ENCODE measurements around the gene CLDN19. TPM values are rescaled to one million over a fixed set of nuclear protein-coding genes. Genes with fewer than 3 reads are reported as not detected.

CLDN19 gene
- total RNA-seq, 1 experiment from 2014 or later = not detected

DNA sequence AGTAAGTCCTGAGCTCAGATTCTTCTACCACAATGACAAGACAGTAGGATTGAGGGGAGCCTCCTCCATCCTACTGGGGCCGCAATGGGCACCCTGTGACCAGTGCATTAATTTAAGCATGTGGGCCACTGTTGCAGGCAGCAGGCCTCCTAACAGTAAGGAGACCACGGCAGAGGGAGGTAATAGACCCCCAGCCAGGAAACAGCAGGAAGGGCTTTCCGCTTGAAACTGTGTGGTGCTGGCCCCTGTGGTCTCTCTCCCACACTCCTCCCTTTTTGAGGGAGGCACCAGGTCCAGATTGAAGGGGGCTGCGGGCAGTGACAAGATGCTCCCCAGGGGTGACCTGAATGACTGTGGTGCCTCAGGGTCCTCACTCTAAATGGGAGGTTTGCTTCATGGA, 1.7 kb upstream of the CLDN19 start:
- Mint-ChIP-seq H3K27ac (ENCODE audit: low read depth, unreplicated experiment) (no peak overlapping the region), H3K4me1 (ENCODE audit: insufficient read depth, unreplicated experiment) (peaks cover 17% of the 10 kb centered on the region), H3K27me3 (ENCODE audit: insufficient read depth, unreplicated experiment) (no peaks in the 10 kb centered on the region), H3K4me3 (ENCODE audit: unreplicated experiment) (no peak overlapping the region), H3K9me3 (ENCODE audit: unreplicated experiment) (no peaks in the 10 kb centered on the region), H3K36me3 (ENCODE audit: insufficient read depth, unreplicated experiment) (peaks cover 16% of the 10 kb centered on the region)
- no TSS peak for BruUV-seq (replicated peaks)
- CTCF ChIA-PET = no interaction called here
- no peak for DNase-seq (ENCODE audit: unreplicated experiment)
- POLR2A ChIA-PET = interaction anchor here (0.6 kb wide), 1 partner anchor 130 kb away, joined by 4 read pairs; no protein-coding TSS in a partner anchor
- intact Hi-C loops (cut with micrococcal nuclease) = no loop called here
- TF ChIP-seq CTCF (IDR thresholded peaks at IDR 0.05; ENCODE audit: unreplicated experiment) = no peak

DNA sequence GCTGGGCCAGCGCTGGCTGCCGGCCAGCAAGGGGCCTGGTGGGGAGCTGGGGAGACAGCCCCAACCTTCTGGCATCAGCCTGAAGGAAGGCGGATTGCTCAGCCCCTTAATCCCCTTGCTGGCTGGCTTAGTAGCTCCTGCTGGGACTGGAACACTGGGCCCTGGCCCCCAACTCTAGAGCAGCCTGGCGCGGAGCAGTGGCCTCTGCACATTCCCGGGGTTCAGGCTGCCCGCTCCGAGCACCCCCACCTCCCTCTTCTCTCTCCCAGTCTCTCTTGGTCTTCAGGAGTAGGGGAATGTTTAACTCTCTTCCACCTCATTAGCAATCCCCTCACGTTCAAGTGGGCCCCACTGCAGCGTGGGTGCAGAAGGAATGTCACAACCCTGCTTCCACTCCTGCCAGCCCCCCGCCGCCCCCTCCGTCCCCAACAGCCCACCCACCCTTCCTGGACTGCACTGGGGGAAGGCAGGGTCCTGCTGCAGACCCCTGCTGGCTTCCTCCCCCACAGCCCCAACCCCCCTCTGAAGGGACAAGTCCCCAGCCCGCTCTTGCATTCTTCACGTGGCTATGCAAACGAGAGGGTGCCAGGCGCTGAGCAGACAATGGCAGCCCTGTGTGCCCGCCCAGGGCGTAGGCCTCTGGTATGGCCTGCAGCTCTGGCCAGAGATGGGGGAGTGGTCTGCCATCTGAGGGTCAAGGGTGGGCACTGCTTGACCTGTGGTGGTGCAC, 980 bp upstream of the CLDN19 start:
- ChIA-PET CTCF (interaction anchor here (1.5 kb wide), 1 partner anchor 12 kb away, joined by 4 read pairs; no protein-coding TSS in a partner anchor), POLR2A (interaction anchor here (0.7 to 1.4 kb wide), 3 partner anchors 58 to 207 kb away, joined by 3 to 4 read pairs (median 4); partner anchors contain the start of gene YBX1)
- intact Hi-C loops (cut with micrococcal nuclease) = no loop called here
- DNase-seq (ENCODE audit: unreplicated experiment) = no peak
- no peak for TF ChIP-seq CTCF (IDR thresholded peaks at IDR 0.05; ENCODE audit: unreplicated experiment)
- Mint-ChIP-seq H3K4me1 (ENCODE audit: insufficient read depth, unreplicated experiment) (peaks cover 17% of the 10 kb centered on the region), H3K4me3 (ENCODE audit: unreplicated experiment) (no peak overlapping the region), H3K9me3 (ENCODE audit: unreplicated experiment) (no peaks in the 10 kb centered on the region), H3K27ac (ENCODE audit: low read depth, unreplicated experiment) (no peak overlapping the region), H3K36me3 (ENCODE audit: insufficient read depth, unreplicated experiment) (peaks cover 9% of the 10 kb centered on the region), H3K27me3 (ENCODE audit: insufficient read depth, unreplicated experiment) (no peaks in the 10 kb centered on the region)
- BruUV-seq (replicated peaks) = no TSS peak

DNA sequence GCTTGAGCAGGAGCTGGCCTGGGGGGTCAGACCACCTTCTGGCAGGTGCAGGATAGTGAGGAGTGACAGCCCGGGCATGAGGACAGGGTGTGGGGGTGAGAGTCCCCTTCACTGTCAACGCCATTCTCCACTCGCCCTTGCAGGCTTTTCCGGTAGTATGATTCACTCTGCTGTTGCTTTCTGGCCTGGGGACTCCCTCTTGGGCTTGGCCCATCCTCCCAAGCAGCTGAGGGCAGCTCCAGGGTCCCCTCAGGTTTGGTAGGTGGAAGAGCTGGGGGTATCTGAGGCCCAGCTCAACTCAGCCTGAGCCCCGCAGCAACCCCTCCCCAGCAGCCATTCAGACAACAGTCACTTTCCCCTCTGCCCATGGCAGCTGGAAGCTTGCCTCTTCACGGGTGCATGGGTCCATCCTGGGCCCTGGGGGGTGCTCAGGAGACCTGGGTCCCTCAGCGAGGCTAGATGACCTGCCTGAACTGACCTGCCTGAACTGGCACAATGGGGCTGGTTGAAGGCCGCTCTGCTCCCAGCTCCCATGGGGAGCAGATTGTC, 1.3 kb downstream of the CLDN19 start:
- Mint-ChIP-seq H3K4me3 (ENCODE audit: unreplicated experiment) (no peak overlapping the region), H3K27ac (ENCODE audit: low read depth, unreplicated experiment) (no peak overlapping the region), H3K4me1 (ENCODE audit: insufficient read depth, unreplicated experiment) (peaks cover 15% of the 10 kb centered on the region), H3K9me3 (ENCODE audit: unreplicated experiment) (no peaks in the 10 kb centered on the region), H3K36me3 (ENCODE audit: insufficient read depth, unreplicated experiment) (no peaks in the 10 kb centered on the region), H3K27me3 (ENCODE audit: insufficient read depth, unreplicated experiment) (no peaks in the 10 kb centered on the region)
- intact Hi-C loops (cut with micrococcal nuclease) = loop anchor here (10.0 kb wide), 1 partner anchor 594 kb away; no protein-coding TSS in a partner anchor
- DNase-seq (ENCODE audit: unreplicated experiment) = no peak
- no TSS peak for BruUV-seq (replicated peaks)
- ChIA-PET POLR2A (no interaction called here), CTCF (no interaction called here)
- no peak for TF ChIP-seq CTCF (IDR thresholded peaks at IDR 0.05; ENCODE audit: unreplicated experiment)

DNA sequence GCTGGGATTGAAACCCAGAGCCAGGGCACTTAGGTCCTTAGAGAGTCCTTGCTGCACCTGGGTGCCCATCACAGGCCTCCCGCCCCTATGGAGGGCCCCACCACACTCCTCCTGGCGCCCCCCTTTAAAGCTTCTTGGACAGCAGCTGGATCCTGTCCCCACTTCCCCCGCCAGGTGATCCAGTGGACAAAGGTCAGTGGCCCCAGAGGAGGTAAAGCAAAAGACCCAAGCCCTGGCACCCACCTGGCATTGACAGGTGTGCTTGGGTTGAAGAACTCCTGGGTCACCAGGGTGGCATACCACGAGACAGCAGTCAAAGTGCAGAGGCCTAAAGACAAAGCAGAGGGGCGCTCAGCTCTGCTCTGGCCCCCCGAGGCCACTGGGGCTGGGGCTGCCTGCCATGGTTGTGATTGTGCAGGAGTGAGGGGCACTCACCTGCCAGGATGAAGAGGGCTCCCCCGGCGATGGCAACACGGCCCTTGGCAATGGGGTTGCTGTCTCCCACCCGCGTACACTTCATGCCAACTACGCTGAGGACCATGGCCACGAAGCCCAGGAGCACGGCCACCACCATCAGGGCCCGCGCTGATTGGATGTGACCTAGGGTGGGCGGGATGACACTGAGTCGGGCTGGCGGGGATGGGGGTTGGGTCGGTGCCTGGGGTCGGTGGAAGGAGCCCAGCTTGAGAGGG, 1.9 kb downstream of the CLDN19 start:
- H3K36me3 Mint-ChIP-seq (ENCODE audit: insufficient read depth, unreplicated experiment) = no peaks in the 10 kb centered on the region
- no peak overlapping the region for H3K4me3 Mint-ChIP-seq (ENCODE audit: unreplicated experiment)
- H3K4me1 Mint-ChIP-seq (ENCODE audit: insufficient read depth, unreplicated experiment) = peaks cover 9% of the 10 kb centered on the region
- intact Hi-C loops (cut with micrococcal nuclease) = loop anchor here (10.0 kb wide), 1 partner anchor 593 kb away; no protein-coding TSS in a partner anchor
- no peak for DNase-seq (ENCODE audit: unreplicated experiment)
- ChIA-PET CTCF (interaction anchor here (0.7 to 0.9 kb wide), 2 partner anchors 52 to 57 kb away, joined by 3 read pairs; no protein-coding TSS in a partner anchor), POLR2A (interaction anchor here (0.9 to 1.1 kb wide), 2 partner anchors 8 to 28 kb away, joined by 3 to 5 read pairs; no protein-coding TSS in a partner anchor)
- no peaks in the 10 kb centered on the region for H3K27me3 Mint-ChIP-seq (ENCODE audit: insufficient read depth, unreplicated experiment)
- TF ChIP-seq CTCF (IDR thresholded peaks at IDR 0.05; ENCODE audit: unreplicated experiment) = no peak
- BruUV-seq (replicated peaks) = no TSS peak
- no peak overlapping the region for H3K27ac Mint-ChIP-seq (ENCODE audit: low read depth, unreplicated experiment)
- no peaks in the 10 kb centered on the region for H3K9me3 Mint-ChIP-seq (ENCODE audit: unreplicated experiment)

Data from MCF 10A (cell line).